C4-2B (cell line): Measurements from ENCODE around the gene ZFP36L1.

ENCODE experiments used
- CTCF ChIP-seq: fragments of 450-650 bp; conservative IDR thresholded peaks from 2 replicates; pipeline ENCODE4 v1.5.1; 2017; ENCODE audit warnings: mild to moderate bottlenecking
- ZFX ChIP-seq: fragments of 450-650 bp; IDR thresholded peaks from 2 replicates; pipeline ENCODE4 v1.6.1; 2017

DNA sequence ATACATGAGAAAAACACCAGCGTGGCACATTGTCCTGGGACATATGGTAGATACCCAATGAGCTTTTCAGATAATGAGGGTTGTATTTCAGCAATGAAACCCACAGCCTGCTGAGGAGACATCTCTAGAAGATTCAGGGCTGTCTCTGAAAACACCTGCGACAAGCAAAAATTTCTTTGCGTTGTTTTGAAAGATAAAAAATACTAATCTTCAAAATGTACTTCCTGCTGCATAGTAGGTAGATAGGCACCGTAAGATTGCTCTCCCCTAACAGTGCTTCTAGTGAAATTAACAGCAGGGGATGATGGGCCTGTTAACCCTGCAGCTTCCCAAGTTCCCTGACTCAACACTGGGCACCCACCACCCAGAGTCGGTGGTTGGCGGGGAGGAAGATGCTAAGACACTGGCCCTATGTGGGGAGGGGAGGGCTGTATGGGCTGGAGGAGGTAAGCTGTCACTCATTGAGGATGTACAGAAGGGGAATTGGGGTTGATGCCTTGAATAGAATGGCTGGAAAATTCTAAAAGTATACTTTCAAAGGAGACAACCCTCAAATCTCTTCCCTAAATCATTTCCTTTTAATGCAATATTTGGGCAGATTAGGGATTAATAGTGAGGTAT, 20.0 kb downstream of the ZFP36L1 start:
- TF ChIP-seq CTCF (no peak), ZFX (no peak)
